GM21619 (cell line): ENCODE data around the gene USP53.
"Not testable (repeated sequence)": the region's sequence is repeated elsewhere in the genome, so short reads cannot be mapped to it uniquely, and the experiment has no call there.

Experiments used
- ATAC-seq: cut with Tn5 transposase; IDR thresholded peaks from one replicate; pipeline ENCODE4 v1.9.1; 2021; ENCODE audit not compliant: unreplicated experiment

USP53 gene

GRCh38 chr4:119313237-119313636, 100.7 kb downstream of the USP53 start:
- no peak for ATAC-seq

GRCh38 chr4:119314356-119314755, 101.8 kb downstream of the USP53 start:
- ATAC-seq: peak; percentile 82

GRCh38 chr4:119315036-119315435, 102.5 kb downstream of the USP53 start:
- no peak for ATAC-seq

DNA sequence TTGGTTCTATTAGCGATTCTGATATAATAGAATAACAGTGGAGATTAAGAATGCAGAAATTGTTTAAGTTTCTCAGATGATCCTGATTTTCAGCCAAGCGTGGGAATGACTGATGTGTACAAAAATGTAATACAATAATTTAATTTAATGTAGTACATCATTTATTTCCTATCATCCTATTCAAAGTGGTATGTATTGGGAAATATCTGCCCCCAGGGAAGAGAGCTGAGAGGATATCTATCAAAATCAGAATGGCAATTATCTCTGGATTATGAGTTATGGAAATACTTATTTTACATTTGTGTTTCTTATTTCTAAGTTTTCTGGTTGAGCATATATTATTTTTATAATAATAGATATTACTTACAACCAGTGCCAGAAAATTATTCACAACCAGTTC, 105.5 kb downstream of the USP53 start:
- ATAC-seq: no peak

GRCh38 chr4:119321921-119322687, 109.6 kb downstream of the USP53 start, which contains the start of gene FABP2:
TSS of gene FABP2 (minus strand) at chr4:119322138. CDS start at chr4:119322102, 36 bp downstream.
- no peak for ATAC-seq

GRCh38 chr4:119328695-119329094, 116.2 kb downstream of the USP53 start:
- no peak for ATAC-seq

DNA sequence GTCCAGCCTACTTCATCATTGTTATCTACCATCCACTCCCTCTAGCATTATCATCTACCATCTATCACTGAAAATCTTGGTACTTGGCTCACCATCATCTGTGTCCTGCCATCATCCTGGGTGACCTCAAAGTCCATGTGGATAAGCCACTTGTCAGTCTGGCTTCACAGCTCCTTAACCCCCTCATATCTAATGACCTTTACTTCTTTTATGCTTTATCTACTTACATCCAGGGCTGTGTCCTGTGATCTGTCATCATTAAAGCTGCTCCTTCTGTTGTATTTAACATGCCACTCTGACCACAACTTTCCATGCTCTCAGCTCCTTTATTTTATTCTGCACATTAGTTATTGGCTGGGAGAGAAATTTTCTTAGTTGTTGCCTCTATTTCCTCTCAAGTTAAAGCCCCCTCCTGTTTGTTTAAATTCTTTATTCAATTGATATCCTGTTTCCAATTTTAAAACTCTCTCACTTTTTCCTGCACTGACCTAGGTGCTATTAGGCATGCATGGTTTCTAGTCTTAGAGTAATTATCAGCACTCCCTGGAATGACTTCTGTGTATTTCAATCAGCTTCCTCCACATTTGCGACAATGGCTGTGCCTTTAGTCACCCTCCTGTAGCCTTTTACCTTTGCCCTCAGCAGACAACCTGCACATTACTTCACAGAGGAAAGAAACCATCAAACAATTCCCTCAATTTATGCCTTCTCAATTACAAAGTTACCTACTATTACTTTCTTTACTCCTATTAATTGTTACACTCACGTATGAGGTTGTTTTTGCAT, 117.5 kb downstream of the USP53 start:
- no peak for ATAC-seq

- ATAC-seq: not testable (repeated sequence)
Measured at GRCh38 chr4:119336332-119336979, 123.9 kb downstream of the USP53 start.

DNA sequence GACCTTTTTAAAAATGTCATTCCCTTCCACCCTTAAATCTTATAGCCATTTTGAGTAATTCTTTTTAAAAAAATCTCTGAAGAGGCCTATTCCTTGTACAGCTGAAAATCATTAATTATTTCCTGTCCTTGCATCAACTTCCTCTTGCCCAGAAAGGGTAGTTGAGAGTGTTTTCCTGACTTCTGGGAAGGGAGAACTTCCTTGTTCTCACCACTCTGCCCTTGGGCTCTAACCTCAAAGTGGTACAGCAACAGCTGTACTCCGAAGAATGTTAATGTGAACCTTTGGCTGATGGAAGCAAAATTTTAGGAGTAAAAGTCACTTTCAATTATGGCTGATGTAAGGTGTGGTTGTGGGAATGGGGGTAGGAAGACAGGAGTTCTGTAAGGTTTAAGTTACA, 124.5 kb downstream of the USP53 start:
- no peak for ATAC-seq

DNA sequence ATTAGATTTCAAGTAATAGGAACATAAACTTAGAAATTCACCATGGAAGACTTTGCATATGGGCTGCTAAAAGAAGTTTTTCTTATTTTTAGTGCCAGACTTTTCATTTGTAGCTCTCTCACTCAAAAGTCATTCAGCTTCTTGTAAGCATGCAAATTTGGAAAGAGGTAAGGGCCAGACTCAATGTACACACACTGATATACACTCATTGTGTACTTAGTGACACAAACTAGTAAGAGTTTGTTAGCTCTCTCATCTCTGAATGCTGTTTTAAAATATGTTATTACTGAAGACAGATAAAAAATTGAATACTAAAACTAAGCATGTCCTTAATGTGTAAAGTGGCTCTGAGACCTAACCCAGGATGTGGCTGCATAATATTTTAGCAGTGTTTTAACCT, 127.4 kb downstream of the USP53 start:
- not testable (repeated sequence) for ATAC-seq

DNA sequence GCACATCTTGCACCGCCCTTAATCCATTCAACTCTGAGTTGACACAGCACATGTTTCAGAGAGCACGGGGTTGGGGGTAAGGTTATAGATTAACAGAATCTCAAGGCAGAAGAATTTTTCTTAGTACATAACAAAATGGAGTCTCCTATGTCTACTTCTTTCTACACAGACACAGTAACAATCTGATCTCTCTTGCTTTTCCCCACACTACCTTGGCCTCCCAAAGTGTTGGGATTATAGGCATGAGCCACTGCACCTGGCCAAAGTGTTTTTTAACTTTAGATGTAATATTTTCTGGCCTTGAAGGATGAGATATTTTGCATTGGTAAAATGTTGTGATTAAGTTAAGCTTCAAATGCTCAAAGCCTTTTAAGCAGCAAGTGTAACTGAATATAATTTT, 130.8 kb downstream of the USP53 start:
- not testable (repeated sequence) for ATAC-seq
